Endodermal cell (in vitro differentiated cells): ENCODE measurements around the gene NCBP2L. TPM values are rescaled to one million over a fixed set of nuclear protein-coding genes. Genes with fewer than 3 reads are reported as not detected.

Experiments used
- DNase-seq: peaks from one replicate; pipeline ENCODE4 v3.0.0-alpha.2; 2017
- H3K27ac ChIP-seq: 2 replicates; pipeline ENCODE4 v1.5.1; 2013; ENCODE audit warnings: mild to moderate bottlenecking, low read depth, low read length, moderate library complexity
- H3K27me3 ChIP-seq: 2 replicates; pipeline ENCODE4 v1.6.1; 2013; ENCODE audit warnings: mild to moderate bottlenecking, low read length, moderate library complexity; ENCODE audit not compliant: insufficient read depth, control insufficient read depth, poor library complexity, severe bottlenecking
- H3K36me3 ChIP-seq: 2 replicates; pipeline ENCODE4 v1.7.0; 2013; ENCODE audit warnings: mild to moderate bottlenecking, low read length, moderate library complexity; ENCODE audit not compliant: control insufficient read depth, insufficient read depth
- H3K4me1 ChIP-seq: one replicate; pipeline ENCODE4 v1.7.0; 2013; ENCODE audit warnings: low read length; ENCODE audit not compliant: control insufficient read depth, insufficient read depth
- H3K4me3 ChIP-seq: 2 replicates; pipeline ENCODE4 v1.5.1; 2013; ENCODE audit warnings: mild to moderate bottlenecking, low read length, moderate library complexity
- H3K9ac ChIP-seq: 2 replicates; pipeline ENCODE4 v1.6.1; 2013; ENCODE audit warnings: mild to moderate bottlenecking, low read length, moderate library complexity; ENCODE audit not compliant: poor library complexity, severe bottlenecking; ENCODE audit errors: extremely low read depth
- H3K9me3 ChIP-seq: 2 replicates; pipeline ENCODE4 v1.6.1; 2013; ENCODE audit warnings: mild to moderate bottlenecking, low read length, moderate library complexity; ENCODE audit not compliant: control insufficient read depth
- H3K27ac Mint-ChIP-seq: 2 replicates; pipeline ENCODE4 v1.8.0; 2020; ENCODE audit warnings: mixed read lengths
- H3K27me3 Mint-ChIP-seq: 2 replicates; pipeline ENCODE4 v1.8.0; 2021; ENCODE audit warnings: mild to moderate bottlenecking, mixed read lengths; ENCODE audit not compliant: insufficient read depth
- H3K36me3 Mint-ChIP-seq: 2 replicates; pipeline ENCODE4 v1.8.0; 2020; ENCODE audit warnings: low read depth, mixed read lengths
- H3K4me1 Mint-ChIP-seq: 2 replicates; pipeline ENCODE4 v1.8.0; 2020; ENCODE audit warnings: mixed read lengths
- H3K4me3 Mint-ChIP-seq: 2 replicates; pipeline ENCODE4 v1.8.0; 2020; ENCODE audit warnings: mild to moderate bottlenecking, moderate library complexity, mixed read lengths
- H3K9me3 Mint-ChIP-seq: 2 replicates; pipeline ENCODE4 v1.8.0; 2020; ENCODE audit warnings: mild to moderate bottlenecking, mixed read lengths
- WGBS, 2 experiments: methylation state at CpG; one replicate each; pipeline versions ENCODE4 v1.1.5 to v1.1.7; 2013; ENCODE audit warnings: missing lambda C conversion rate in 2 of 2, mixed read lengths in 1 of 2; ENCODE audit not compliant: insufficient coverage in 1 of 2, insufficient read length in 1 of 2; 5-methylcytosine and 5-hydroxymethylcytosine counted together
- total RNA-seq, 2 donors: library from RNA; stranded (reverse); fragmentation: NEBNext Ultra II Directional in 1 of 2; extraction: Animal tissue kit (Norgen Biotek cat#: 25700) in 1 of 2; gene quantifications; 2 replicates in 1 of 2; 3 replicates in 1 of 2; pipeline ENCODE4 v1.2.1, GENCODE V29; 2021
- TF ChIP-seq, protein P1 (sequence below): fragments of 200-600 bp; sonication (generic); conservative IDR thresholded peaks from 2 replicates; pipeline ENCODE4 v1.5.0; 2021; ENCODE audit warnings: antibody characterized with exemption, mild to moderate bottlenecking

NCBP2L gene
- total RNA-seq, 2 donors from 2014 or later: not detected

DNA sequence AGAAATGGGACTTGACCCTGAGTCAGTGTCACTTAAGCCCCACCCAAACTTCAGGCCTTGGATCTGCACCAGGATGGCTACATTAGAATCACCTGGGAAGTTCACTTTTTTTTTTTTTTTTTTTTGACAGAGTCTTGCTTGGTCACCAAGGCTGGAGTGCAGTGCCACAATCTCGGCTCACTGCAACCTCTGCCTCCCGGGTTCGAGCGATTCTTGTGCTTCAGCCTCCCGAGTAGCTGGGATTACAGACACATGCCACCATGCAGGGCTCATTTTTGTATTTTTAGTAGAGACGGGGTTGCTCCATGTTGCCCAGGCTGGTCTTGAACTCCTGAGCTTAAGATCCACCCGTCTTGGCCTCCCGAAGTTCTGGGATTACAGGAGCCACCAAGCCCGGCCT is 3.0 kb downstream of the NCBP2L start:
- Mint-ChIP-seq H3K27ac (no peak overlapping the region), H3K9me3 (no peaks in the 10 kb centered on the region), H3K4me1 (peaks cover 4% of the 10 kb centered on the region), H3K4me3 (no peak overlapping the region), H3K36me3 (no peaks in the 10 kb centered on the region), H3K27me3 (peaks cover 27% of the 10 kb centered on the region)
- Histone ChIP-seq H3K27me3 (peaks cover 16% of the 10 kb centered on the region), H3K36me3 (no peaks in the 10 kb centered on the region), H3K27ac (no peak overlapping the region), H3K4me1 (no peaks in the 10 kb centered on the region), H3K4me3 (no peak overlapping the region), H3K9ac (no peak overlapping the region), H3K9me3 (no peaks in the 10 kb centered on the region)
- no peak for DNase-seq
- WGBS, 2 experiments: 84 to 96% methylated on average over 5 to 9 of the region's 9 CpGs
- TF ChIP-seq, protein P1, sequence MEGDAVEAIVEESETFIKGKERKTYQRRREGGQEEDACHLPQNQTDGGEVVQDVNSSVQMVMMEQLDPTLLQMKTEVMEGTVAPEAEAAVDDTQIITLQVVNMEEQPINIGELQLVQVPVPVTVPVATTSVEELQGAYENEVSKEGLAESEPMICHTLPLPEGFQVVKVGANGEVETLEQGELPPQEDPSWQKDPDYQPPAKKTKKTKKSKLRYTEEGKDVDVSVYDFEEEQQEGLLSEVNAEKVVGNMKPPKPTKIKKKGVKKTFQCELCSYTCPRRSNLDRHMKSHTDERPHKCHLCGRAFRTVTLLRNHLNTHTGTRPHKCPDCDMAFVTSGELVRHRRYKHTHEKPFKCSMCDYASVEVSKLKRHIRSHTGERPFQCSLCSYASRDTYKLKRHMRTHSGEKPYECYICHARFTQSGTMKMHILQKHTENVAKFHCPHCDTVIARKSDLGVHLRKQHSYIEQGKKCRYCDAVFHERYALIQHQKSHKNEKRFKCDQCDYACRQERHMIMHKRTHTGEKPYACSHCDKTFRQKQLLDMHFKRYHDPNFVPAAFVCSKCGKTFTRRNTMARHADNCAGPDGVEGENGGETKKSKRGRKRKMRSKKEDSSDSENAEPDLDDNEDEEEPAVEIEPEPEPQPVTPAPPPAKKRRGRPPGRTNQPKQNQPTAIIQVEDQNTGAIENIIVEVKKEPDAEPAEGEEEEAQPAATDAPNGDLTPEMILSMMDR: no peak

DNA sequence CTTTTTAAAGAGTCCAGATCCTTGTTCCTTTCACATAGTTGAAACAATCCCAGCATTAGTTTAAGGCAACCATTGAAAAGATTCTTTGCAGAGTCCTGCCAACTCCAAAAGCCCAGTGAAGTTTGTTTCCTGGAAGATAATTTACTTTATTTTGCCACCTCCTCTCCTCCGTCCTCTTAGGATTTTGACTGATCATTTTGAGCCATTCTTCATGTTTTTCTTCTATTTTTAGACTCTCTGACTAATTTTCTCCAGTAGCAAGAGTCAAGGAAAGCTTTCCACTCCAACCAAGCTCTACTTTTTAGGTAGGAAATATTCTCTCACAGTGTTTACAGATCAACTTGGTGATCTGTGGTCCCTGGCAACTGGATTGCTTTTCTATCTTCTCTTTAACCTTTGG is 10.3 kb downstream of the NCBP2L start:
- Mint-ChIP-seq H3K27ac (no peak overlapping the region), H3K9me3 (no peaks in the 10 kb centered on the region), H3K27me3 (peaks cover 5% of the 10 kb centered on the region), H3K36me3 (no peaks in the 10 kb centered on the region), H3K4me1 (no peaks in the 10 kb centered on the region), H3K4me3 (no peak overlapping the region)
- TF ChIP-seq, protein P1: no peak
- Histone ChIP-seq H3K9ac (no peak overlapping the region), H3K27ac (no peak overlapping the region), H3K9me3 (no peaks in the 10 kb centered on the region), H3K4me1 (no peaks in the 10 kb centered on the region), H3K4me3 (no peak overlapping the region), H3K36me3 (no peaks in the 10 kb centered on the region), H3K27me3 (no peaks in the 10 kb centered on the region)
- WGBS, 2 experiments: 73 to 83% methylated on average over 1 of the region's 1 CpG
- no peak for DNase-seq

DNA sequence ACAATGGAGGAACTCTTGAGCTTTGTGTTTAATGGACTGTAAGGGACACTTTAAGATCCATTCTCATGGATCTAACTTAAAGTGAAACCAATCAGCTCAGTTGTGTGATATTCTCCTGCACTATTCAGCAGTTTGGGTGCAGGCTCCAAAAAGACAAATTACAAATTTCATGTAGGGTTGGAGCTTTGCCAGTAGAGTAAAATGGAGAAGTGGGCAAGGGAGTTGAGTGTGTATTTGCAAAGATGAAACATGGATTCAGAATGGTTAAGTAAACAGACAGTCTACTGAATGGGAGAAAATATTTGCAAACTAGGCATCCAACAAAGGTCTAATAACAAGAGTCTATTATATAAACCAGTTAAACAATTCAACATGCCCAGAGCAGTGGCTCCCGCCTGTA is 26.9 kb downstream of the NCBP2L start:
- Mint-ChIP-seq H3K4me1 (no peaks in the 10 kb centered on the region), H3K4me3 (no peak overlapping the region), H3K27me3 (peaks cover 5% of the 10 kb centered on the region), H3K9me3 (peaks cover 19% of the 10 kb centered on the region), H3K27ac (no peak overlapping the region), H3K36me3 (no peaks in the 10 kb centered on the region)
- TF ChIP-seq, protein P1: no peak
- no peaks in the 10 kb centered on the region for H3K27me3 ChIP-seq
- 95 to 100% methylated on average over 1 of the region's 1 CpG for WGBS, 2 experiments
- H3K27ac ChIP-seq: no peak overlapping the region
- H3K9ac ChIP-seq: no peak overlapping the region
- no peaks in the 10 kb centered on the region for H3K9me3 ChIP-seq
- H3K36me3 ChIP-seq: no peaks in the 10 kb centered on the region
- DNase-seq: no peak
- H3K4me3 ChIP-seq: no peak overlapping the region
- H3K4me1 ChIP-seq: no peaks in the 10 kb centered on the region
